Ishikawa (cell line): Measurements from ENCODE around the gene ADD1.

Experiments
- EP300 ChIP-seq: IDR thresholded peaks from 2 replicates; pipeline ENCODE4 v1.6.1; 2012; ENCODE audit warnings: borderline replicate concordance
- TAF1 ChIP-seq: IDR thresholded peaks from 2 replicates; pipeline ENCODE4 v1.6.1; 2012; ENCODE audit warnings: low read depth, mild to moderate bottlenecking
- TF ChIP-seq, protein P1 (sequence below): IDR thresholded peaks from 2 replicates; pipeline ENCODE4 v1.6.1; 2012

DNA sequence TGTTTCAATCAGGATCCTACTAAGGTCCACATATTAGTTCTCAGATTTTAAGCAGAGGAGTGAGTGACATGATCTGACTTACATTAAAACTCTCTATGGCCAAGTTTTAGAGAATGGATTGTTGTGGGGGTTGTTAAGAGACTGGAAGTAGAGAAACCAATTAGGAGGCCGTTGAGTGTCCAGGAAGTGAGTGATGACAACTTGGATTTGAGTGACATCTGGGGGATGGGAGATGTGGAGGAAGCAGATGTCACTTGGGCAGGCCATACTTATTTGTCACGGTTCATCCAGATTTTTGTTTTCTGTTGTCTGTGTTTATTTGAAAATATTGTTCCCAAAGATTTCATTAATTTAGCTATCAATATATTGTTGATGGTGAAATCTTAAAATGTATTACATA, 28.3 kb downstream of the ADD1 start:
- TF ChIP-seq, protein P1, sequence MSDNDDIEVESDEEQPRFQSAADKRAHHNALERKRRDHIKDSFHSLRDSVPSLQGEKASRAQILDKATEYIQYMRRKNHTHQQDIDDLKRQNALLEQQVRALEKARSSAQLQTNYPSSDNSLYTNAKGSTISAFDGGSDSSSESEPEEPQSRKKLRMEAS: no peak
- TF ChIP-seq EP300 (no peak), TAF1 (no peak)
